C4-2B (cell line): ENCODE measurements around the gene SCAPER.

Source experiments
- ZFX ChIP-seq: fragments of 450-650 bp; IDR thresholded peaks from 2 replicates; pipeline ENCODE4 v1.6.1; 2017
- TF ChIP-seq, protein P1 (sequence below): fragments of 450-650 bp; conservative IDR thresholded peaks from 2 replicates; pipeline ENCODE4 v1.5.1; 2017; ENCODE audit warnings: mild to moderate bottlenecking

GRCh38 chr15:76502678-76503077, 402.5 kb downstream of the SCAPER start:
- TF ChIP-seq, protein P1, sequence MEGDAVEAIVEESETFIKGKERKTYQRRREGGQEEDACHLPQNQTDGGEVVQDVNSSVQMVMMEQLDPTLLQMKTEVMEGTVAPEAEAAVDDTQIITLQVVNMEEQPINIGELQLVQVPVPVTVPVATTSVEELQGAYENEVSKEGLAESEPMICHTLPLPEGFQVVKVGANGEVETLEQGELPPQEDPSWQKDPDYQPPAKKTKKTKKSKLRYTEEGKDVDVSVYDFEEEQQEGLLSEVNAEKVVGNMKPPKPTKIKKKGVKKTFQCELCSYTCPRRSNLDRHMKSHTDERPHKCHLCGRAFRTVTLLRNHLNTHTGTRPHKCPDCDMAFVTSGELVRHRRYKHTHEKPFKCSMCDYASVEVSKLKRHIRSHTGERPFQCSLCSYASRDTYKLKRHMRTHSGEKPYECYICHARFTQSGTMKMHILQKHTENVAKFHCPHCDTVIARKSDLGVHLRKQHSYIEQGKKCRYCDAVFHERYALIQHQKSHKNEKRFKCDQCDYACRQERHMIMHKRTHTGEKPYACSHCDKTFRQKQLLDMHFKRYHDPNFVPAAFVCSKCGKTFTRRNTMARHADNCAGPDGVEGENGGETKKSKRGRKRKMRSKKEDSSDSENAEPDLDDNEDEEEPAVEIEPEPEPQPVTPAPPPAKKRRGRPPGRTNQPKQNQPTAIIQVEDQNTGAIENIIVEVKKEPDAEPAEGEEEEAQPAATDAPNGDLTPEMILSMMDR: no peak
- TF ChIP-seq ZFX: no peak
